T47D (cell line): Measurements from ENCODE around the gene CRCP.
"Not testable (repeated sequence)": the region's sequence is repeated elsewhere in the genome, so short reads cannot be mapped to it uniquely, and the experiment has no call there.

Experiments
- DNase-seq, 2 experiments: peaks; one replicate each; pipeline versions ENCODE4 v3.0.0 to v3.0.0-alpha.2; 2011 to 2012; ENCODE audit warnings: low read depth in 1 of 2, low spot score in 1 of 2
- JUND ChIP-seq: IDR thresholded peaks from 2 replicates; pipeline ENCODE4 v1.6.1; 2012; ENCODE audit warnings: low read depth
- in situ Hi-C: cut with HindIII; loops from 2 replicates; pipeline ENCODE4 v1.10.0; 2016; ENCODE audit warnings: low sequenced_read_pairs, low pct_unique_long_range_greater_than_20kb

The CRCP gene

DNA sequence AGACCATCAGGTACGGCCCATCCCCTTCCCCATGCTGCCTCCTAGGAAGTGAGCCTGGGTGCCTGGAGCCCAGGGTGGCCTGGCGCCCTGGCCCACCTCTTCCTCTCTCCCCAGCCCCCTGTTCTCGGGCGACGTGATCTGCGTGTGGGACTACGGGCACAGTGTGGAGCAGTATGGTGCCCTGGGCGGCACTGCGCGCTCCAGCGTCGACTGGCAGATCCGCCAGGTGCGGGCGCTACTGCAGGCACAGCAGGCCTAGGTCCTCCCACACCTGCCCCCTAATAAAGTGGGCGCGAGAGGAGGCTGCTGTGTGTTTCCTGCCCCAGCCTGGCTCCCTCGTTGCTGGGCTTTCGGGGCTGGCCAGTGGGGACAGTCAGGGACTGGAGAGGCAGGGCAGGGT lies 22.0 kb upstream of the CRCP start:
- DNase-seq, result no peak
- TF ChIP-seq JUND, result no peak
- in situ Hi-C loops, result no loop called here

DNA sequence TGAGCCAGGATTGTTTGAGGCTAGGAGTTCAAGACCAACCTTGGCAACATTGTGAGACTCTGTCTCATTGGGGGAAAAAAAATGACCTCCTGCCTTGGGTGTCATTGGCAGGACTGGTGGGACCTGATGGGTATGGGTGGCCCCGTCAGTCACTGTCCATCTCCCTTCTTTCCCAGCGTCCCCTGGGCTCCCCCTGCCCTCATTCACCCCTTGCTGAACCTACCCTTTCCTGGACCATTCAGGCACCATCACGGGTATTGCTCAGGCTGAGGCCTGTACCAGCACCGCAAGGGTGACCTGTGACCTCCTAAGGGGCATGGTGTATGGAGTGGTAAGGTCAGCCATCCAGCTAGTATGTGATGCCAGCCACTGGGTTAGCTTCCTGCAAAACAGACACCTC lies 19.6 kb upstream of the CRCP start:
- TF ChIP-seq JUND, result no peak
- no peak for DNase-seq
- in situ Hi-C loops, result no loop called here

DNA sequence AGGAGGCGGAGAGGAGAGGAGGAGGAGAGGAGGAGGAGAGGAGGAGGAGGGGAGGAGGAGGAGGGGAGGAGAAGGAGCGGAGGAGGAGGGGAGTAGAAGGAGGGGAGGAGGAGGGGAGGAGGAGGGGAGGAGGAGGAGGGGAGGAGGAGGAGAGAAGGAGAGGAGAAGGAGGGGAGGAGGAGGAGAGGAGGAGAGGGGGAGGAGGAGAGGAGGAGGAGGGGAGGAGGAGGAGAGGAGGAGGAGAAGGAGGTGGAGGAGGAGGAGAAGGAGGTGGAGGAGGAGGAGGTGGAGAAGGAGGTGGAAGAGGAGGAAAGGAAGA lies 15.5 kb upstream of the CRCP start:
- peak in 1 of 2 experiments; percentile 97 for DNase-seq
- TF ChIP-seq JUND, result no peak
- in situ Hi-C loops, result no loop called here

DNA sequence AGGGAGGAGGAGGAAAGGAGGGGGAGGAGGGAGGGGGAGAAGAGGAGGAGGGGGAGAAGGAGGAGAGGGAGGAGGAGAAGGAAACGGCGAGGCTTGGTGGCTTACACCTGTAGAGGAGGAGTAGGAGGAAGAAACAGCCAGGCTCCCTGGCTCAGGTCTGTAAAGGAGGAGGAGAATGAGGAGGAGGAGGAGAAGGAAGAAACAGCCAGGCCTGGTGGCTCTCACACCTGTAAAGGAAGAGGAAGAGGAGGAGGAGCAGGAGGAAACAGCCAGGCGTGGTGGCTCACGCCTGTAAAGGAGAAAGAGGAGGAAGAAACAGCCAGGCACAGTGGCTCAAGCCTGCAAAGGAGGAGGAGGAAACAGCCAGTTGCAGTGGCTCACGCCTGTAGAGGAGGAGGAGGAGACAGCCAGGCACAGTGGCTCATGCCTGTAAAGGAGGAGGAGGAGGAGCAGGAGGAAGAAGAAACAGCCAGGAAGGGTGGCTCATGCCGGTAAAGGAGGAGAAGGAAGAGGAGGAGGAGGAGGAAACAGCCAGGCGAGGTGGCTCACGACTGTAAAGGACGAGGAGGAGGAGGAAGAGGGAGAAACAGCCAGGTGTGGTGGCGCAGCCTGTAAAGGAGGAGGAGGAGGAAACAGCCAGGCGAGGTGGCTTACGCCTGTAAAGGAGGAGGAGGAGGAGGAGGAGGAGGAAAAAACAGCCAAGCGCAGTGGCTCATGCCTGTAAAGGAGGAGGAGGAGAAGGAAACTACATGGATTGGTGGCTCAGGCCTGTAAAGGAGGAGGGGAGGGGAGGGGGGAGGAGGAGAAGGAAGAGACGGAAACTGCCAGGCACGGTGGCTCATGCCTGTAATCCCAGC lies 14.9 kb upstream of the CRCP start:
- in situ Hi-C loops, result no loop called here
- TF ChIP-seq JUND, result no peak
- peak; percentile 40 to 99 for DNase-seq

- DNase-seq, result no peak
- in situ Hi-C loops, result no loop called here
- no peak for TF ChIP-seq JUND
Measured at GRCh38 chr7:66100408-66101050, 14.1 kb upstream of the CRCP start.

GRCh38 chr7:66102168-66102567 lies 12.5 kb upstream of the CRCP start:
- in situ Hi-C loops, DNase-seq: not testable (repeated sequence)

DNA sequence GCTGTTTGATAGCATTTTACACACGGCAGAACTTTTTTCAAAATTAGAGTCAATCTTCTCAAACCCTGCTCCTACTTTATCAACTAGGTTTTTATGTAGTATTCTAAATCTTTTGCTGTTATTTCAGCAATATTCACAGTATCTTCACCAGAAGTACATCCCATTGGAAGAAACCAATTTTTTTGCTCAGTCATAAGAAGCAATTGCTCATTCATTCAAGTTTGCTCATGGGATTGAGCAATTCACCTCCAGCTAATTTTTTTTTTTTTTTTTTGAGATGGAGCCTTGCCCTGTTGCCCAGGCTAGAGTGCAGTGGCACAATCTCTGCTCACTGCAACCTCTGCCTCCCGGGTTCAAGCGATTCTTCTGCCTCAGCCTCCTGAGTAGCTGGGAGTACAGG lies 10.7 kb upstream of the CRCP start:
- DNase-seq, in situ Hi-C loops: not testable (repeated sequence)

- in situ Hi-C loops, result no loop called here
- DNase-seq, result no peak
- no peak for TF ChIP-seq JUND
Measured at GRCh38 chr7:66105263-66105748, 9.3 kb upstream of the CRCP start.

DNA sequence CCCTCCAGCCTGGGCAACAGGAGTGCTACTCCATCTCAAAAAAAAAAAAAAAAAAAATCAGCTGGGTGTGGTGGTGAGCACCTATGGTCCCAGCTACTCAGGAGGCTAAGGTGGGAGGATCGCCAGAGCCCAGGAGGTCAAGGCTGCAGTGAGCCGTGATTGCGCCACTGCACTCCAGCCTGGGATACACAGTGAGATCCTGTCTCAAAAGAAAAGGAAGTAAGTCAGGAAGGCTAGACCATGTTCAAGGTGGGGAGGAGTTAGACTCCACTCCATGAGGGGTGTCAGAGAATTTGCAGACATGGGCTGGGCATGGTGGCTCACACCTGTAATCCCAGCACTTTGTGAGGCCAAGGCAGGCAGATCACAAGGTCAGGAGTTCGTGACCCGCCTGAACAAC lies 6.2 kb upstream of the CRCP start:
- in situ Hi-C loops, DNase-seq: not testable (repeated sequence)

DNA sequence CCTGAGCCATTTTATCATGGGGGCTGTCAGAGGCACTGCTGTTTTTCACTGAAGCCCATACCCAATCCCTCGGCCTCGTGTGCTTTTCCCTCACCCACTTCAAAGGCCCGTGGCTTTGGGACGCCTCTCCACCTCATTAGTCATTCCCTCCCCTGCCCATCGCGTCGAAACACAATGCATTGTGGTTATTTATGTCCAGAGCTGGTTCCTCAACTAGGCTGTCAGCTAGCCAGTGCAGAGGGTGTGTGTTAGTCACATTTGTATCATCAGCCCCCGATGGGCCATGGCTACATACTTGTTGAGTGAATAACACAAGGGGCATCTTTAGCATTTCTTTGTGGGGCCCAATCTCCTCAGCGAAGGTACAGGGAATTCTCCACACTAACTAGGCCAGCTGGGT lies 3.8 kb upstream of the CRCP start:
- DNase-seq, result no peak
- no peak for TF ChIP-seq JUND
- in situ Hi-C loops, result no loop called here

GRCh38 chr7:66116680-66117420 lies 2.2 kb downstream of the CRCP start:
- DNase-seq, in situ Hi-C loops: not testable (repeated sequence)

DNA sequence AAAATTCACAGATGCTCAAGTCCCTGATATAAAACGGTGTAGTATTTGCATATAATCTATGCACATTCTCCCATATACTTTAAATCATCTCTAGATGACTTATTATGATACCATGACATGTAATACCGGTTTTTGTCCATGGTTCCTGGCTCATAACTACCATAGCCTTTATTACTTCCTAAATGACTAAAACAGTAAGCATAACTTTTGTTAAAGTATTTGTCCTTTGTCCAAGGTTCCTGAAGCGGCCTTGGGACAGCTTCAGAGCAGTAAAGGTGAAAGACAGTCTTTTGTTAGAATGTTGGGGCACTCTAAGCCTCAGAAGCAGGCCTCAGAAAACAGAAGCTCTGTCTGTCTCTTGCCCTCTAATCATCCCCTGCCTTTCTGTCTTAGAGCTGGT lies 4.0 kb downstream of the CRCP start:
- in situ Hi-C loops, result no loop called here
- no peak for TF ChIP-seq JUND
- DNase-seq, result peak in 1 of 2 experiments; percentile 54

- TF ChIP-seq JUND, result no peak
- DNase-seq, result no peak
- in situ Hi-C loops, result no loop called here
Measured at GRCh38 chr7:66119245-66119850, 4.7 kb downstream of the CRCP start.
